ENCODE measurements around the gene UBXN11. TPM values are rescaled to one million over a fixed set of nuclear protein-coding genes. Genes with fewer than 3 reads are reported as not detected.

The UBXN11 gene
- 6.9 and 8.0 TPM in 2 replicates for total RNA-seq

GRCh38 chr1:26306290-26307229 lies at the start of gene UBXN11:
UBXN11 (minus strand) TSS chr1:26306636; CDS start chr1:26302883, 3,753 bp downstream.

DNA sequence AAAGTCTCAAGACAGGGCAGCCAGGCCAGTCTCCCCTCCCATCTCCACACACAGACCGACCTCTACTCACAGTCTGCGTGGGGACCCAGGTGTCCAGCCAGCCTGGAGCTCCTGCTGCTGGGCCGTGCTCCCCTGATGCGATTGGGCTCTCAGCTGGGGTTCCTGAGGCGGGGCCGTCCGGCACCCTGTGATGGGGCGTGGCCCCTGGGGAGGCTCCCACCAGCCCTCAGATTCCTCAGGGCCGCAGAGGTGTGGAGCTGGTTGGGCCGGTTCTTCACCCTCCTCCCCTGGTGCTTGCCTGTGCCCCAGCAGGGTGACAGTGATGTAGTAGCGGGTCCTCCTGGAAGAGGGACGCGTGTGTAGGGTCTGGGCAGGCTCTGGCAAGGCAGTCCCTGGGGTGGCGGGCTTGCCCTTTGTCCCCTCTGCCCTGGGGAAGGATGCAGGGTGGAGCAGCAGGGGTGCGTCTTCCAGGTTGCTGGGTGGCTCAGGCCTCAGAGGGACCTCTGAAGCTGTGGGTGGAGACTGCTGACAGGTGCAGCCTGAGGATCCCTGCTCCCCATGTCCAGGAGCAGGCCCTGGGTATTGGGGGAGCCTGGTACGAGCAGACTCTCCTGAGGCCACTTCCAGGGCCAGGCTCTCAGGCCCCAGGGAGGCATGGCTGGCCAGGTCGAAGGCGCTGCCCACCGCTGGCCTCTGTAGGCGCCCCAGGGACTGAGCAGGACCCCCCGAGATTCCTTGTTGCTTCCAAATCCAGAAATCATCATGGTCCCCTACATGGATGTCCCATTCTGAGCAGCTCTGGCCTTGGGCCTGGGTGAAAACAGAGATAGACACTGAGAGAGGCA lies 47.8 kb upstream of the UBXN11 start, which contains the start of gene CRYBG2:
CRYBG2 (minus strand) TSS at position 155 of the 845 bp plus-strand sequence. CDS start 7,473 bp downstream, outside the sequence.

GRCh38 chr1:26317612-26318337 lies 11.3 kb upstream of the UBXN11 start, which contains the start of gene CD52:
CD52 (plus strand) TSS chr1:26317958; CDS start chr1:26318018, 60 bp downstream.

DNA sequence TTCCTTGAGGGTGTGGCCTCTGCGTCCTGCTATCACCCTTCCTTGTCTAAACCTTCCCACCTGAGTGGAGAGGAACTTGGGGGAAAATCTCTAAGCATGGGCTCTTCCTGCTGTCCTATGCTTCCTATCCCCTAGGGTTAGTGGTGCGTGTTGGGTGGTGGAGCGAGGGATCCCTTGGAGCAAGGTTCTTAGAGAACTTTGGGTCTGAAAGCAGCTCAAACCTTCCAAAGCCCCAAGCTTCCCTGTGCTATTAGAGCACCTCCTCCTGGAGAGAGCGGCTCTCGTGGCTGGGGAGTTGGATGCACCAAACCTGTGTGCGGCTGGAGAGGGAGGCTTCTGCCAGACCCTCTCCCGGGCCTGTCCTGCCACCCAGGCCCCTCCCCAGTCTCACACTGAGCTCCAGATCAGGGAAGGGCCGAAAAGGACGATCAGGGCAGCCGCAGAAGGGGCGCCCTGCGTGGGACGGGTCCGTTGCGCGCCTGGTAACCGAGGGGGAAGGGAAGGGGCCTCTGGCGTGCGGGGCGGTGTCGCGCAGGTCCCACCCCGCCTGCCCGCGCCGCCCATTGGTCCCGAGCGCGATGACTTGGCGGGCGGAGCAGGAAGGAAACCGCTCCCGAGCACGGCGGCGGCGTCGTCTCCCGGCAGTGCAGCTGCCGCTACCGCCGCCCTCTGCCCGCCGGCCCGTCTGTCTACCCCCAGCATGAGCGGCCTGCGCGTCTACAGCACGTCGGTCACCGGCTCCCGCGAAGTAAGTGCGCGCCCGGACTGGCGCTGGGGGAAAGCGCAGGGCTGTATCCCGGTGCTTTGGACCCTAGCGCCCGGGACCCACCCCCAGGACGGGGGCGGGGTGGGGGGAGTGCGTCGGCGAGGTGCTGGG lies 26.7 kb downstream of the UBXN11 start, which contains the start of gene SH3BGRL3:
SH3BGRL3 (plus strand) TSS at position 631 of the 877 bp plus-strand sequence; CDS start at position 701, 70 bp downstream.

GRCh38 chr1:26233903-26234643 lies 72.4 kb downstream of the UBXN11 start, which contains the start of gene CEP85:
CEP85 (plus strand) TSS chr1:26234200; CDS start chr1:26239784, 5,584 bp downstream.

Other genes with a start within 250 kb of the UBXN11 start
- gene TRIM63, start 239.0 kb downstream of the UBXN11 start, total RNA-seq = not detected in 2 replicates
- 1.3 and 1.8 TPM in 2 replicates for gene PDIK1L, start 194.8 kb downstream of the UBXN11 start, total RNA-seq
- not detected in 2 replicates for gene FAM110D, start 147.6 kb downstream of the UBXN11 start, total RNA-seq
- not detected in 2 replicates for gene C1orf232, start 137.7 kb downstream of the UBXN11 start, total RNA-seq
- gene ZNF593, start 136.7 kb downstream of the UBXN11 start, total RNA-seq = 62.1 and 65.6 TPM in 2 replicates
- not detected in 2 replicates for gene ZNF593OS, start 134.8 kb downstream of the UBXN11 start, total RNA-seq
- gene CNKSR1, start 129.1 kb downstream of the UBXN11 start, total RNA-seq = 0.15 and 0.17 TPM in 2 replicates
- gene CATSPER4, start 116.0 kb downstream of the UBXN11 start, total RNA-seq = not detected in 2 replicates
- 12.4 and 13.7 TPM in 2 replicates for gene CEP85, start 72.4 kb downstream of the UBXN11 start, total RNA-seq
- 227 and 265 TPM in 2 replicates for gene SH3BGRL3, start 26.6 kb downstream of the UBXN11 start, total RNA-seq
- not detected in 2 replicates for gene CD52, start 11.3 kb upstream of the UBXN11 start, total RNA-seq
- gene CRYBG2, start 47.5 kb upstream of the UBXN11 start, total RNA-seq = 1.3 TPM in 1 of 2 replicates, not detected in the other
- gene ZNF683, start 66.1 kb upstream of the UBXN11 start, total RNA-seq = not detected in 2 replicates
- gene LIN28A, start 104.2 kb upstream of the UBXN11 start, total RNA-seq = not detected in 2 replicates
- gene DHDDS, start 125.7 kb upstream of the UBXN11 start, total RNA-seq = 40.7 and 48.6 TPM in 2 replicates
- 738 and 976 TPM in 2 replicates for gene HMGN2, start 165.8 kb upstream of the UBXN11 start, total RNA-seq
- 7.9 and 10.9 TPM in 2 replicates for gene RPS6KA1, start 223.1 kb upstream of the UBXN11 start, total RNA-seq

Data from bronchus fibroblast of lung (primary cell).